Ectodermal cell (in vitro differentiated cells): ENCODE measurements around the gene LGR4.

Experiments used
- H3K27ac ChIP-seq: 2 replicates; pipeline ENCODE4 v1.7.0; 2013; ENCODE audit warnings: mild to moderate bottlenecking, low read depth, low read length; ENCODE audit not compliant: insufficient read depth, poor library complexity, severe bottlenecking
- H3K27me3 ChIP-seq: 2 replicates; pipeline ENCODE4 v1.7.0; 2013; ENCODE audit warnings: mild to moderate bottlenecking, low read length; ENCODE audit not compliant: insufficient read depth, control insufficient read depth, poor library complexity, severe bottlenecking
- H3K36me3 ChIP-seq: one replicate; pipeline ENCODE4 v1.7.0; 2013; ENCODE audit warnings: low read length; ENCODE audit not compliant: control insufficient read depth, insufficient read depth
- H3K4me1 ChIP-seq: one replicate; pipeline ENCODE4 v1.7.0; 2013; ENCODE audit warnings: low read length; ENCODE audit not compliant: control insufficient read depth, insufficient read depth
- H3K4me3 ChIP-seq: 2 replicates; pipeline ENCODE4 v1.7.0; 2013; ENCODE audit warnings: low read depth, low read length, control low read depth; ENCODE audit not compliant: insufficient read depth
- H3K9me3 ChIP-seq: 2 replicates; pipeline ENCODE4 v1.7.0; 2013; ENCODE audit warnings: mild to moderate bottlenecking, low read length, moderate library complexity; ENCODE audit not compliant: control insufficient read depth
- WGBS, 2 experiments: methylation state at CpG; one replicate each; pipeline ENCODE4 v1.1.7; 2013; ENCODE audit warnings: missing lambda C conversion rate in 2 of 2; 5-methylcytosine and 5-hydroxymethylcytosine counted together

LGR4 gene

GRCh38 chr11:27485930-27486773 is 13.6 kb upstream of the LGR4 start:
- Histone ChIP-seq H3K4me1 (no peaks in the 10 kb centered on the region), H3K4me3 (no peak overlapping the region), H3K36me3 (peaks cover 10% of the 10 kb centered on the region), H3K9me3 (no peaks in the 10 kb centered on the region), H3K27me3 (no peaks in the 10 kb centered on the region), H3K27ac (no peak overlapping the region)
- WGBS, 2 experiments: 43 to 49% methylated on average over 4 of the region's 4 CpGs

- 80 to 83% methylated on average over 2 of the region's 2 CpGs for WGBS, 2 experiments
- H3K27me3 ChIP-seq: no peaks in the 10 kb centered on the region
- H3K36me3 ChIP-seq: no peaks in the 10 kb centered on the region
- H3K27ac ChIP-seq: no peak overlapping the region
- no peaks in the 10 kb centered on the region for H3K9me3 ChIP-seq
- no peak overlapping the region for H3K4me3 ChIP-seq
- no peaks in the 10 kb centered on the region for H3K4me1 ChIP-seq
Observed at GRCh38 chr11:27482793-27483192, 10.2 kb upstream of the LGR4 start.

- H3K9me3 ChIP-seq: no peaks in the 10 kb centered on the region
- 94 to 100% methylated on average over 2 to 3 of the region's 4 CpGs for WGBS, 2 experiments
Observed at GRCh38 chr11:27481992-27482391, 9.4 kb upstream of the LGR4 start.

GRCh38 chr11:27477831-27478230 is 5.2 kb upstream of the LGR4 start:
- Histone ChIP-seq H3K4me1 (no peaks in the 10 kb centered on the region), H3K4me3 (no peak overlapping the region), H3K9me3 (no peaks in the 10 kb centered on the region), H3K36me3 (no peaks in the 10 kb centered on the region), H3K27ac (no peak overlapping the region), H3K27me3 (no peaks in the 10 kb centered on the region)
- 96 to 100% methylated on average over 2 of the region's 2 CpGs for WGBS, 2 experiments

More at GRCh38 chr11:27481992-27482391, 9.4 kb upstream of the LGR4 start:
- Histone ChIP-seq H3K4me1 (no peaks in the 10 kb centered on the region), H3K27ac (no peak overlapping the region), H3K27me3 (no peaks in the 10 kb centered on the region), H3K36me3 (no peaks in the 10 kb centered on the region), H3K4me3 (no peak overlapping the region)

- no peaks in the 10 kb centered on the region for H3K27me3 ChIP-seq
- no peak overlapping the region for H3K4me3 ChIP-seq
- H3K36me3 ChIP-seq: no peaks in the 10 kb centered on the region
- no peak overlapping the region for H3K27ac ChIP-seq
- no peaks in the 10 kb centered on the region for H3K4me1 ChIP-seq
- no peaks in the 10 kb centered on the region for H3K9me3 ChIP-seq
Observed at GRCh38 chr11:27477243-27477642, 4.7 kb upstream of the LGR4 start.

- no peaks in the 10 kb centered on the region for H3K9me3 ChIP-seq
- H3K36me3 ChIP-seq: no peaks in the 10 kb centered on the region
- H3K27ac ChIP-seq: no peak overlapping the region
- no peaks in the 10 kb centered on the region for H3K27me3 ChIP-seq
- no peaks in the 10 kb centered on the region for H3K4me1 ChIP-seq
- WGBS, 2 experiments: 93 to 95% methylated on average over 5 of the region's 5 CpGs
- no peak overlapping the region for H3K4me3 ChIP-seq
Observed at GRCh38 chr11:27475622-27476021, 3.0 kb upstream of the LGR4 start.

GRCh38 chr11:27473017-27473406 is 422 bp upstream of the LGR4 start:
- Histone ChIP-seq H3K36me3 (no peaks in the 10 kb centered on the region), H3K27ac (no peak overlapping the region), H3K4me1 (peaks cover 10% of the 10 kb centered on the region), H3K9me3 (no peaks in the 10 kb centered on the region), H3K27me3 (no peaks in the 10 kb centered on the region), H3K4me3 (peak overlapping the region; percentile 88)
- WGBS, 2 experiments: 30 to 45% methylated on average over 6 to 8 of the region's 9 CpGs

- 0% methylated on average over 76 to 79 of the region's 79 CpGs for WGBS, 2 experiments
- Histone ChIP-seq H3K27me3 (no peaks in the 10 kb centered on the region), H3K4me1 (peaks cover 14% of the 10 kb centered on the region), H3K36me3 (no peaks in the 10 kb centered on the region), H3K4me3 (peak overlapping the region; percentile 88), H3K27ac (peak overlapping the region; percentile 88), H3K9me3 (no peaks in the 10 kb centered on the region)
Observed at GRCh38 chr11:27471589-27472397, 797 bp downstream of the LGR4 start.

GRCh38 chr11:27470826-27471588 is 1.6 kb downstream of the LGR4 start:
- H3K4me1 ChIP-seq: peaks cover 17% of the 10 kb centered on the region
- no peaks in the 10 kb centered on the region for H3K36me3 ChIP-seq
- no peaks in the 10 kb centered on the region for H3K27me3 ChIP-seq
- peak overlapping the region; percentile 88 for H3K4me3 ChIP-seq
- 2 to 3% methylated on average over 21 of the region's 21 CpGs for WGBS, 2 experiments
- no peak overlapping the region for H3K27ac ChIP-seq
- H3K9me3 ChIP-seq: no peaks in the 10 kb centered on the region

- no peaks in the 10 kb centered on the region for H3K9me3 ChIP-seq
- peak overlapping the region; percentile 88 for H3K4me3 ChIP-seq
- peaks cover 25% of the 10 kb centered on the region for H3K4me1 ChIP-seq
- H3K27ac ChIP-seq: no peak overlapping the region
- H3K36me3 ChIP-seq: no peaks in the 10 kb centered on the region
- WGBS, 2 experiments: 11 to 17% methylated on average over 3 of the region's 3 CpGs
- no peaks in the 10 kb centered on the region for H3K27me3 ChIP-seq
Observed at GRCh38 chr11:27470166-27470565, 2.4 kb downstream of the LGR4 start.
